Choroid plexus epithelial cell (primary cell): ENCODE data around the gene SETDB1.
A peak's percentile ranks its signal among the peaks of the same experiment; 100 is the strongest.

Experiments
- DNase-seq: peaks from one replicate; pipeline ENCODE4 v3.0.0-alpha.2; 2010; ENCODE audit warnings: low read depth
- H3K4me3 ChIP-seq: 2 replicates; pipeline ENCODE4 v1.5.1; 2011; ENCODE audit warnings: low read depth, mild to moderate bottlenecking, control low read depth, low read length, moderate library complexity
- CTCF ChIP-seq: conservative IDR thresholded peaks from 2 replicates; pipeline ENCODE4 v1.5.1; 2011; ENCODE audit warnings: low read depth, mild to moderate bottlenecking, control low read depth, inconsistent platforms, low read length, moderate library complexity

The SETDB1 gene

GRCh38 chr1:150997126-150997872 lies 71.1 kb downstream of the SETDB1 start:
- TF ChIP-seq CTCF: no peak
- no peak for DNase-seq
- no peak overlapping the region for H3K4me3 ChIP-seq

- DNase-seq: no peak
- H3K4me3 ChIP-seq: no peak overlapping the region
- TF ChIP-seq CTCF: no peak
Observed at GRCh38 chr1:150997949-150998348, 71.8 kb downstream of the SETDB1 start.

- TF ChIP-seq CTCF: no peak
- DNase-seq: peak; percentile 85
- no peak overlapping the region for H3K4me3 ChIP-seq
Observed at GRCh38 chr1:150999051-150999674, 73.0 kb downstream of the SETDB1 start.

- TF ChIP-seq CTCF: no peak
- no peak overlapping the region for H3K4me3 ChIP-seq
- DNase-seq: no peak
Observed at GRCh38 chr1:150999926-151000325, 73.8 kb downstream of the SETDB1 start.

GRCh38 chr1:151000408-151000807 lies 74.2 kb downstream of the SETDB1 start:
- H3K4me3 ChIP-seq: no peak overlapping the region
- DNase-seq: no peak
- TF ChIP-seq CTCF: no peak

GRCh38 chr1:151001602-151002001 lies 75.4 kb downstream of the SETDB1 start:
- no peak overlapping the region for H3K4me3 ChIP-seq

More at GRCh38 chr1:151001602-151002001, 75.4 kb downstream of the SETDB1 start:
- TF ChIP-seq CTCF: no peak
- no peak for DNase-seq
